ENCODE data around the gene CCIN.

DNA sequence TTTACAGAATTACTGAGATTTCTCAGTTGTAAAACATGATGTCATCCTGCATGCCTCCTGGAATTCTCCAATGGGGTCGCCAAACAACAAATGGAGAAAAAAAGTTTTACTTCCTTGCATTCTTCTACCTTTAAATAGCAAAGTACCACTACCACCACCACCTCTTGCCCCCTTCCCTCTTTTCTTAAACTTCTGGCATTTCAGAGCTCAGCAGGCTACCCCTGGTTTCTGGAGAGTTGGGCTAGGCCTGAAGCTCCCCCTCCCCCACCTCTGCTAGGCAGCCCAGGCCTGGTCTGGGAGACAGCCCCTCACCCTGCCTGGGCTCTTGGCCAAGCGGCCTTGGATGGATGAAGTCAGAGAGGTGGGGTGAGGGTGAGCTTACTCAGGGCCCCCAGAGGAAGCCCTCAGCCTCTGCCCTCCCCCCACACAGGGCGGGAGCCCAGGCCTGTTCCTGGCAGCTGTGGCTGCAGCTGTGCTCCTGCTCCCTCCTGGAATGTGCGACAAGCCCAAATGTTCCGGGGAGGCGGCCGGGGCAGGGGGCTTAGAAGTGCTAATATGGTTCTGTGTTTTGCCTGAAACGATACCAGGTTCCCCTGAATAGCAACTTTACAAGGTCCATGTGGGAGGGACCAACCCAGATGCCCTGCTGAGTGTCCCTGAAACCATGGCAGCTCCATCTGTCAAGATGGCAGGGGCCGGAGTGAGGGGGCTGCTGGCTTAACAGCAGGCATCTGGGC, 6.0 kb upstream of the CCIN start:
- TF ChIP-seq, protein P1, sequence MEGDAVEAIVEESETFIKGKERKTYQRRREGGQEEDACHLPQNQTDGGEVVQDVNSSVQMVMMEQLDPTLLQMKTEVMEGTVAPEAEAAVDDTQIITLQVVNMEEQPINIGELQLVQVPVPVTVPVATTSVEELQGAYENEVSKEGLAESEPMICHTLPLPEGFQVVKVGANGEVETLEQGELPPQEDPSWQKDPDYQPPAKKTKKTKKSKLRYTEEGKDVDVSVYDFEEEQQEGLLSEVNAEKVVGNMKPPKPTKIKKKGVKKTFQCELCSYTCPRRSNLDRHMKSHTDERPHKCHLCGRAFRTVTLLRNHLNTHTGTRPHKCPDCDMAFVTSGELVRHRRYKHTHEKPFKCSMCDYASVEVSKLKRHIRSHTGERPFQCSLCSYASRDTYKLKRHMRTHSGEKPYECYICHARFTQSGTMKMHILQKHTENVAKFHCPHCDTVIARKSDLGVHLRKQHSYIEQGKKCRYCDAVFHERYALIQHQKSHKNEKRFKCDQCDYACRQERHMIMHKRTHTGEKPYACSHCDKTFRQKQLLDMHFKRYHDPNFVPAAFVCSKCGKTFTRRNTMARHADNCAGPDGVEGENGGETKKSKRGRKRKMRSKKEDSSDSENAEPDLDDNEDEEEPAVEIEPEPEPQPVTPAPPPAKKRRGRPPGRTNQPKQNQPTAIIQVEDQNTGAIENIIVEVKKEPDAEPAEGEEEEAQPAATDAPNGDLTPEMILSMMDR (conservative IDR thresholded peaks at IDR 0.05; ENCODE audit: low read depth, low read length), result no peak
- TF ChIP-seq SMC3 (IDR thresholded peaks at IDR 0.05; ENCODE audit: low read depth, low read length), result no peak
